HG02678 (cell line): ENCODE data around the gene OR52B6.
A peak's percentile ranks its signal among the peaks of the same experiment; 100 is the strongest.
"Not testable (repeated sequence)": the region's sequence is repeated elsewhere in the genome, so short reads cannot be mapped to it uniquely, and the experiment has no call there.

Experiments used
- ATAC-seq: cut with Tn5 transposase; IDR thresholded peaks from one replicate; pipeline ENCODE4 v1.9.1; 2021; ENCODE audit warnings: mild to moderate bottlenecking, moderate library complexity; ENCODE audit not compliant: unreplicated experiment

Gene OR52B6, protein sequence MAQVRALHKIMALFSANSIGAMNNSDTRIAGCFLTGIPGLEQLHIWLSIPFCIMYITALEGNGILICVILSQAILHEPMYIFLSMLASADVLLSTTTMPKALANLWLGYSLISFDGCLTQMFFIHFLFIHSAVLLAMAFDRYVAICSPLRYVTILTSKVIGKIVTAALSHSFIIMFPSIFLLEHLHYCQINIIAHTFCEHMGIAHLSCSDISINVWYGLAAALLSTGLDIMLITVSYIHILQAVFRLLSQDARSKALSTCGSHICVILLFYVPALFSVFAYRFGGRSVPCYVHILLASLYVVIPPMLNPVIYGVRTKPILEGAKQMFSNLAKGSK

DNA sequence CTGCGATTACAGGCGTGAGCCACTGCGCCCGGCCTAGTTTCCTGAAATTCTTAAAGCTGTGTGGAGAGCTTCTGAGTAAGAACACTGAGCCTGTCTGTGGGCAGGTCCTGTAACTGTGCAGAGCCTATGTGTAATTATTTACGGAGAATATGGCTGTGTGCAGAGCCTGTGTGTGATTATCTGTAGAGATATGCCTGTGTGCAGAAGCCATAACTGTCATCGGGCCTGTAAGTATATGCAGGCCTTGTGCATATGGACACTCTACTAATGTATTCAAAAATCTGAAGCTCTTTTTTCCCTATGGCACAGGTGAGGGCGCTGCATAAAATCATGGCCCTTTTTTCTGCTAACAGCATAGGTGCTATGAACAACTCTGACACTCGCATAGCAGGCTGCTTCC lies at the start of gene OR52B6:
Gene OR52B6, plus strand, starts transcription at position 301 of the 400 bp plus-strand sequence. Its CDS starts 0 bp downstream, at position 301.
- ATAC-seq = no peak

DNA sequence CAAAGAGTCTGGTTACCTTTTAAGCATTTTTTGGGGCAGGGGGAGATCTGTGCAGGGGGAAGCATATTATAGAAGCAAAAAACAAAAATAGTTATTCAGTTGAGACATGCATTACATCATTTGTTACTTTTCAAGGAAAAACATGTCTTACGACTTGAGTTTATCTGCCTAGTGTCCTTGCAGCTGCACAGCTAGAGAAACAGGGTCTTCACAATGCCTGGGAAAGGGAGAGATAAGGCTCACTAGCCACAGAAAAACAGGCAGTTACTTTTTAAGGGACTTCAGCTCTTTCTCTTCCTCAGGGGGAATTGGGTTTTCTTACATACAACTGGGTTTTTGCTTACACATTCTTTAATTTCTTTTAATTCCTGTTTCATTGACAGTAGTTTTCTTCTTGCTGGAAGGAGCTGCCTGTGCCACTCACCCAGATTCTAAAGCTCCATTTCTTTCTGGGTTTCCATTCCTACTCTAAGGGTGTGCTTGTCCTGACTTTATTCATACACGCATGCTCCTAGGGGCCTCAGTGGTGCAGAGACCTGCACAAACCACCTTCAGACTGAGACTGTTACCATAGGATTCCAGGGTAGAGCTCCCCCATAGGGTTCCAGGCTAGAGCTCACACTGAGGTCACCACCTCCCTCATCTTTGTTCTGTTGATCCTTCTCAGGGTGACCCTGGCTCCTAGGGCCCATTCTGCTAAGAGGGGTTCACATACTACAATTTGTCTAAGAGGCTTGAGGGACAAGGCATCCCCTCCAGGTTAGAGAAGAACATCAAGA lies 49.4 kb upstream of the OR52B6 start:
- ATAC-seq = no peak

DNA sequence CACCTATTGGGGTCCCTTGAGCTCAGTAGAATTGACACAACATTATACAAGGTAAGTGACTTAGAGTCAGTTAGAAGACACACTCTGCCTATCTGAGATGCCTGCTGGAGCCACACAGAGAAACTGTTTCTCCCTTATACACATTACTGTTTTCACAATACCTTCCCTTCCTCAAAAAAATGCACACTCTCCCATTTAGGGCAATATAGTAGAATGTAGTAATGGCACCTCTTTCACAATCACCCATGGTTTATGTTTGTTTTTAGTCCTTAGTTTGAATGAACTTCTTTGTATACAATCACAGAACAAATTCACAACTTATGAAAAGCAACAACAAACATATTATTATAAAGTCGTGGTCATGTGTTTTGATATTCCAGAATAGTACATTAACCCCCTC lies 46.6 kb upstream of the OR52B6 start:
- ATAC-seq = no peak

DNA sequence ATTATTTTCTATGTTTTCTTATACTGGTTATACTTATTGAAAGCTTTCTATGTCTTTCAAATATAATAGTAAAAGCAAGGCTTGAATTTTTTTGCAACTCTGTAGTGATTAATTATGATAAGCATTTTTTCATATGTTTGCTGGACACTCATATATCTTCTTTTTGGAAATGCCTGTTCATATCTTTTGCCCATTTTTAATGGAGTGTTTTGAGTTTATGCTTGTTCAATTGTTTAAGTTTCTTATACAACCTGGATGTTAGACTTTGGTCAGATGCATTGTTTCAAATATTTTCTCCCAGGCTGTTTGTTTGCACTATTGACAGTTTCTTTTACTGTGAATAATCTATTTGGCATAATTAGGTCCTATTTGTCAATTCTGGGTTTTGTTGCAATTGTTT lies 44.2 kb upstream of the OR52B6 start:
- no peak for ATAC-seq

DNA sequence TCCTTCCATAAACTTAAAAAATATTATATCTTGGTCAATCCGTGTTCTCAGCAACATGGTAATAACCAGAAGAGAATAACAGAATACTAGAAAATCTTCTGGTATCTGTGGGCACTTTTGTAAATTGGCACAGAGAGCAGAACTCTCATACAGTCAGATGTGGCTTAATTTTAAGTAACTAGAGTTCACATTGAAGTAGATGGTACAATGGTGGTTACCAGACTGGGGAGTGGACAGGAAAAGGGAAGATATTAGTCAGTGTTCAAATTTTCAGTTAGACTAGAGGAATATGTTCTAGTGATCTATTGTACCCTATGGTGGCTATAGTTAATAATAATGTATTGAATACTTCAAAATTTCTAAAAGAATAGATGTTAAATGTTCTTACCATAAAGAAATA lies 39.2 kb upstream of the OR52B6 start:
- ATAC-seq = no peak

DNA sequence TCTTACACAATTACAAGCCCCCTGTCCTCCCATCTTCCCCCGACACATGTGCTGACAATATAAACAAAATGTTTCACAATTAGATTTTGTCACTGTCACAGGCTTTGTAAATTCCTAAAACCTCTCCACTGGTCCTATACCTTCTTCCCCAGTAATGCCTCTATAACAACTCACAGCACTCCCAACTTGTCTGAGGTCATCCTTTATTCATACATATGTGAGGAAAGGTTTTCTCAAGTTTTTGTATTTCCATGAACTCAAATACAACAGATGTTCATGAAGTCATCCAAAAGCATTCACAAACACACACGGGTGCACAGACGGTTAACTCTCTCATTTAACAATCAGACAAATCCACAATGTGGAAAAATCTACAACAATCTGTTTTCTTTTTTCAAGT lies 34.2 kb upstream of the OR52B6 start:
- no peak for ATAC-seq

DNA sequence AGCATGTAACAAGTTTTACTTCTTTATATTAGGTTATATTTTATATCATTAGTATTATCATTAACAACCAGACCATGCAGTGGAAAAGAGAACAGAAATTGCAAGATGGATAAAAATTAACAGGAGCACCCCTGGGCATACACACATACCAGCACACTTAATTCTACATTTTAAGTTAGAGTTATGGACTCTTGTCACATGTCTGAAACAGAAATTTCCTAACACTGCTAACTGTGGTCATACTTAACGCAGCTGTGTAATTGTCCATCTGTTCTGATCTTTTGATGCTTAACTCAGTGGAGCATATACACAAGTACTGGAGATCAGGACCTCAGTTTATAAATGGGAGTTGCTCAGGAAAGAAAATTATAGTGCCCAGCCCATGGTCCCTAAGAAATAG lies 32.7 kb upstream of the OR52B6 start:
- ATAC-seq = peak; percentile 87

DNA sequence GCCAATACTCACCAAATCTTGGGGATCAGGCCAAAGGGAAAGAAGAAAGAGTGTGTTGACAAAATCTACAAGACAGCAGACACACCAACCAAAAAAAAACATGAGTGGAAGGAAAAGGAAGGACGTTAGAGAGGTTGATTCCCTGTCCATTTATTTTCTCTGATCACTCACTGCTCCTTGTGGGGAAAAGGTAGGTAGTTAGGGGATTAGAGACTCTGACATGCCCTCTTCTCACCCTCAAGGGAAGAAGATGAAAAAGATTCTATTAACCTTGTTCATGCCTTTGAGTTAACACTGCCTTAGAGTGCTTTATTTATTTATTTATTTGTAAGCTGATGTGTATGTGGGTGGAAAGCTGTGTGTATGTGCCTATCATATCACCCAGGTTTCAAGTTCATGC lies 32.2 kb upstream of the OR52B6 start, which contains the start of gene OR52H1:
Gene OR52H1, minus strand, starts transcription at position 101 of the 400 bp plus-strand sequence. CDS start 3,035 bp downstream, outside the sequence.
- no peak for ATAC-seq

DNA sequence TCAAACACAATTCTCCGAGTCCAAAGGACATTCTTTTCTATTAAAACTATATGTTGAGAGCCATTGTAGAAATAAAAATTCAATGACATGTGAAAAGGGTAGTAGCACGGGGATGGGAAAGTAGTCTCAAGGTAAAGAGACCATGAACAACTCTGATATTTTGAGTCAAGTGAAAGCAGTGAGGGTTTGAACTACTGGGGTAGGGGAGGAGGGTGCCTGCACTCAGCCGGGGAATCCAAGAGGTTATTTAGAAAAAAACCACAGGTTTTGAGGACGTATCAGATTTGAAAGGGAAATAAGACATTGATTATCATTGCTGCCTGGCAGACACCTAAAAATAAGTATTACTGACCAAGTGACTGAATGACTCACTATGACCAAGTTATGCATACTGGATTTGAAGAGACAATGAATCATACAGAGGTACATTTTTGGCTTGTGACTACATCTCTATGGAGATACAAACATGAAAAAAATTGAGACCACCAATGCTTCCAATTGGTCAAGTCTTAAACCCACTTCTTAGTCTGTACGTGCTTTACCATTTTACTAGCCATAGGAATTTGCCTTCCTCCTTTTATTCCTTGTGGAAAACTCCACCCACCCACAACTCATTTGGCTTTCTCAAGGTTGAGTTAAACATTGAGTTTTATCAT lies 30.1 kb upstream of the OR52B6 start:
- peak; percentile 55 for ATAC-seq

DNA sequence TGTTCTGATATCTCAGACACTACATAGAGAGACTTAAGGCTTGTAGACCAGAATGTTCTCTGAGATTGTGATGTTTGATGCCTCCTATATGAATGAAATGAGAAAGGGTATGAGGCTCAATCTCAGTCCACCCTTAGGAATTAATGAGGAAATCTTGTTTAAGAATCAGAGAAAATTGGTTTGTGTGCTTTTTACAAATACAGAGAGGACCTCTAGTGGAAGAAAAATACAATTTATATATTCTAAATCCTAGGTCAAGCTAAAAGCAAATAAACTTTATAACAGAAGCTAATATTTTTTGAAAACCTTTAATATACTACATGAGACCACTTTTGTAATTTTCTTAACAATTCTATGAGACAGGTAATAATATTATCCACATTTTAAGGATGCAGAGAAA lies 27.3 kb upstream of the OR52B6 start:
- ATAC-seq = no peak

DNA sequence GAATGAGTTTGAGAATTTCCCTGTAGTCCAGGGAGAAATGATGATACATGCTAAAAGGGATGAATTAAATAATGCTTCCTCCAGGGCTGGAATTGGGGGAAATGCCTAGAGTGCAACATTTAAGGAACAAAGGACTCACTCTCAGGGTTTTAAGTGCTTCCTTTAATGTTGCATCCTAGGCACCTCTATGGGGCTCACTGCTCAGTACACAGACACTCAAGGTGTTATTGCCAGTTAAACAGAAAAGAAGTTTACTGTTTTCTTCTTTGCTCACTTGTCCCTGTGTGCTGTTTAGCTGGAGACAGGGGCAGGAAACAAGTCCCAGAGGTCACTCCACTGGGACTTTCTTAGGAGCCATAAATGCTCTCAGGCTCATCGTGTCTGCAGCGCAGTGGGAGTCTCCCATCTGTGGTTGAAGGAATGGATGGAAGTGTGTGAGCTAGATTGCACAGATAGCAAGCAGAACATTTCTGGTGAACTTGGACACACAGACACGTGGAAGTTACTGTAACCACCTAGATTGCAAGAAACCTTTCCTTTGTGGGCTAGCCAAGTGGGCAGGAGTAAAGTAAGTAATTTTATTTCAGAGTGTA lies 24.0 kb upstream of the OR52B6 start:
- no peak for ATAC-seq

DNA sequence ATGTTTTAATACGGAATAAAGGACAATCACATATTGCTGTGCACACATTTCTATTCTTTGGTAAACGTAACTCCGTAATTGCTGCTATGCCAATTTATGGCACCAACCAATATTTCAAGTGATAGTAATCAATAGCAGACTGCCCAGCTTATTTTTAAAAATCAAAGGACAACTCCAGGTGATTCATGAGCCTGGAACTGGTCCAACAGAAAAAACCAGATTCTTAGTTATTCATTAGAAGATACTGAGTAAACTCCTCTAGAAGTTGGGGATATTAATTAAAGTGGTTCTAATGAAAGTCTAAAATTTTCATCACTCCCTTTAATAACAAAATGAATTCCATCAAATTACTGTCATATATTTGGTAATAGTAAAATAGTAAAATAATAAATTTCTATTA lies 22.9 kb upstream of the OR52B6 start:
- no peak for ATAC-seq

DNA sequence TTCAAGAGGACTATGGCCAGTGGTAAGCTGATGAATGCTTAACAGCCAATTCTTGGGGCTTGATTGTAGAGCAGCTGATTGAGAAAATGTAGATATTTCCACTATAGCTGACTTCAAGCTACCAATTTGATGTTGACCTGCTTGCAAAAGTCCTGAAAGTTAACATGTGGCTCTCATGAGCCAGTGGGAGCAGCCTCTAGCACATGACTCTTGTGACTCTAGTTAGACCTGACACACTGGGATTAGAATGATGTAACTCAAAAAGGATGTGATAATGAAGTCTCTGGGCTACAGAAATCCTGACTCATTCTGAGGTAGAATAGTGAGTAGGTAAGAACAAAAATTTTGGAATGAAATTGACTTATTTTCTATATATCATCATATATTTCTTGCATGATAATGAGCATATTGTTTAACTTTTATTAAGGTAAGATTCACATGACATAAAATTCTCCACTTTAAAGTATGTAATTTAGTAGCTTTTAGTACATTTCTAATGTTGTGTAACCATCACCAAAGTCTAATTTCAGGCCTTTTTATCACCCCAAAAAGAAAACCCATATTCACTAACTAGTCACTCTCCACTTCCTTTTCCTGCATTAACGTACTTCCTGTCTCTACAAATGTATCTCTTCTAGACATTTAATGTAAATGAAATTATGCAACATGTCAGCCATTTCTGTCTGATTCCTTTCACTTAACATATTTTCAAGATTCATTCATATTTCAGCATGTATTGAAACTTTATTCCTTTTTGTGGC lies 16.2 kb upstream of the OR52B6 start:
- ATAC-seq = no peak

DNA sequence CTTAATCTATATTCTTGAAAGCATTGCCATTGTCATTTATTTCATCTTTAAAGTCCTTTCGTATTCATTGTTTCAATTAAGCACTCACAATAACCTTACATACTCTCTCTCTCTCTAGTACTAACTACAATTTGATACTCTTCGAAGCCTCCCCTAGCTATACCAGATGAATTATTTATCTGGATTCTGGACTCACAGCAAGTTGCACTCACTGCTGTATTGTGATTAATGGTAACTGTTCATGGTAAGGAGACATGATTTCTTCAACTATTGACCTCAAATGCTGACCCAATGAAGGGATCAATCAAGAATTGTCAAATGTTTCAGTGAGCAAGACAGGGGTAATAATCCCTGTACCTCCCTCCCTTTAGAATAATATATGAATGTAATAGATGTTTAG lies 6.0 kb upstream of the OR52B6 start:
- ATAC-seq = no peak

DNA sequence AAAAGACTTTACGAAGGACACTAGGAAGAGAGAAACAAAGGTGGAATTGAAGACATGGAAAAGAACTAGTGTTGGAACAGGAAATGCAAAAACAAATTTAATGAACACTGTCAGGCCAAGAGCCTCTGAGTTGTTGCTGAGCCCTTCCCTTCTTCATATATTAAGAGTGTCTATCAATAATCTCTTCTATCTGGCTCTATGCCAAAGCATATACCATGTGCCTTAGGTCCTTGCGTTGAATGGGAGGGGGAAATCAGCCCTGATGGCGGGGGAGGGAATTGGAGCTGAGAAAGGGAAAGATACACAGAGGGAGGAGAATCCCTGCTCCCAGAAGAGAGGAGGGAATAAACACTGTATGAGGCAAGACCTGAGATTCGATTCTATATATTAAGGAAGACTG lies 5.5 kb upstream of the OR52B6 start:
- ATAC-seq = no peak

DNA sequence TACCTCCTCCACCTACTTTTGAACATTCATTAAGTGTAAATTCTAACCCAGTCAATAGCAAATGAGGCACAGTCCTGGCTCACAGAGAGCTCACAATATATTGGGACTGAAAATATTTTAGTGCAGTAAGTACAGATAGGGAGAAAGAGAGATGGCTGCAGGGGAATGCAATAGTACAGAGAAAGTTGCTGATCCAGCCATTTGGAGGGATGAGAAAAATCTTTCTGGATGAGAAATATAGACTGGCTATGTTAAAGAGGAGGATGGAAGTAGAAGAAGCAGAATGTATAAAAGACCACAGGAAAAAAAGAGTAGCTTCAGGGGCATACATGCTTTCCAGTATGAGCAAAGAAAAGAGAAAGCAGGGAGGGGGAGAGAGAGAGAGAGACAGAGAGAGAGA lies 3.6 kb upstream of the OR52B6 start:
- no peak for ATAC-seq

DNA sequence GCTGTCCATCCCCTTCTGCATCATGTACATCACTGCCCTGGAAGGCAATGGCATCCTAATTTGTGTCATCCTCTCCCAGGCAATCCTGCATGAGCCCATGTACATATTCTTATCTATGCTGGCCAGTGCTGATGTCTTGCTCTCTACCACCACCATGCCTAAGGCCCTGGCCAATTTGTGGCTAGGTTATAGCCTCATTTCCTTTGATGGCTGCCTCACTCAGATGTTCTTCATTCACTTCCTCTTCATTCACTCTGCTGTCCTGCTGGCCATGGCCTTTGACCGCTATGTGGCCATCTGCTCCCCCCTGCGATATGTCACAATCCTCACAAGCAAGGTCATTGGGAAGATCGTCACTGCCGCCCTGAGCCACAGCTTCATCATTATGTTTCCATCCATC lies 337 bp downstream of the OR52B6 start:
- ATAC-seq = no peak

DNA sequence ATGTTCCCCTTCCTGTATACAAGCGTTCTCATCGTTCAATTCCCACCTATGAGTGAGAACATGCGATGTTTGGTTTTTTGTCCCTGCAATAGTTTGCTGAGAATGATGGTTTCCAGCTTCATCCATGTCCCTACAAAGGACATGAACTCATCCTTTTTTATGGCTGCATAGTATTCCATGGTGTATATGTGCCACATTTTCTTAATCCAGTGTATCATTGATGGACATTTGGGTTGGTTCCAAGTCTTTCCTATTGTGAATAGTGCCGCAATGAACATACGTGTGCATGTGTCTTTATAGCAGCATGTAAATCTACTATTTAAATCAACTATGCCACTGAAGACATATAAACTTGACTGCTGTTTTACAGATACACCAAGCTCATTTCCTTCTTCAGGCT lies 3.8 kb downstream of the OR52B6 start:
- ATAC-seq = not testable (repeated sequence)

DNA sequence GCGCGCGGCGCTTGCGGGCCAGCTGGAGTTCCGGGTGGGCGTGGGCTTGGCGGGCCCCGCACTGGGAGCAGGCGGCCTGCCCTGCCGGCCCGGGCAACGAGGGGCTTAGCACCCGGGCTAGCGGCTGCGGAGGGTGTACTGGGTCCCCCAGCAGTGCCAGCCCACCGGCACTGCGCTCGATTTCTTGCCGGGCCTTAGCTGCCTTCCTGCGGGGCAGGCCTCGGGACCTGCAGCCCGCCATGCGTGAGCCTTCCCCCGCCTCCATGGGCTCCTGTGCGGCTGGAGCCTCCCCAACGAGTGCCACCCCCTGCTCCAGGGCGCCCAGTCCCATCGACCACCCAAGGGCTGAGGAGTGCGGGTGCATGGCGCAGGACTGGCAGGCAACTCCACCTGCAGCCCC lies 9.2 kb downstream of the OR52B6 start:
- ATAC-seq = not testable (repeated sequence)

DNA sequence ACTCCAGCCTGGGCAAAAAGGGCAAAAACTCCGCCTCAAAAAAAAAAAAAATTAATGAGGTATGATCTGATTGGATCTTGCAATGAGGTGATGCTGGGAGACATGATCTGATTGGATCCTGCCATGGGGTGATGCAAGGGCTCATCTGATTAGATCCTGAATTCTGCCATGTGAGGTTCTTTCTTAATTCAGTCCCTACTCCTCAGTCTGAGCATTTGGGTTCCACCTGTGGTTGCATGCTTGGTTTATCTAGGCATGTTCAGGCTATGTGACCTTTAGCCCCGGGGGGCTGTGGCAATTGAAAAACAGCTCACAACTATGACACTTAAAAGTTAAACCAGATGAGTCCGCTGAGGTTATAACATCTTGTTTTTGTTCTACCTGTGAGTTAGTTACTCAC lies 10.9 kb downstream of the OR52B6 start:
- ATAC-seq = no peak

DNA sequence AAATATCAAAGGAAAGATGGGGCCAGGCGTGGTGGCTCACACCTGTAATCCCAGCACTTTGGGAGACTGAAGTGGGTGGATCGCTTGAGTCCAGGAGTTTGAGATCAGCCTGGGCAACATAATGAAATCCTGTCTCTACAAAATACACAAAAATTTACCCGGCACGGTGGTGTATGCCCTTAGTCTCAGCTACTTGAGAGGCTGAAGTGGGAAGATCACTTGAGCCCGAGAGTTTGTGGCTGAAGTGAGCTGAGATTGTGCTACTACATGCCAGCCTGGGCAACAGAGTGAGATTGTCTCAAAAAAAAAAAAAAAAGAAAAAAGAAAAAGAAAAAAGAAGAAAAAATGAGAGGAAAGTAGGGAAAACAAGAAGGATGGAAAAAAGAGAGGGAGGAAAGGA lies 11.9 kb downstream of the OR52B6 start:
- no peak for ATAC-seq
